AG04449 (cell line): Measurements from ENCODE around the gene MIF.
"Not testable (repeated sequence)": the region's sequence is repeated elsewhere in the genome, so short reads cannot be mapped to it uniquely, and the experiment has no call there.

Experiments used
- CTCF ChIA-PET: fragments of 350-600 bp; formaldehyde crosslinking; extraction: SDS; loops from one replicate; lab custom pipeline; 2021; ENCODE audit warnings: antibody characterized with exemption; lab: Yijun Ruan, JAX
- POLR2A ChIA-PET: fragments of 400-600, 350-600 bp; formaldehyde crosslinking; extraction: SDS; loops from one replicate; lab custom pipeline; 2020; ENCODE audit warnings: antibody characterized with exemption, inconsistent platforms; lab: Yijun Ruan, JAX
- DNase-seq: peaks from one replicate; pipeline ENCODE4 v3.0.0-alpha.2; 2010; ENCODE audit warnings: low read depth, low spot score
- H3K4me3 ChIP-seq: 2 replicates; pipeline ENCODE4 v1.5.1; 2011; ENCODE audit warnings: low read depth, mild to moderate bottlenecking, control low read depth, low read length
- TF ChIP-seq, protein P1 (sequence below): IDR thresholded peaks from one replicate; pipeline ENCODE4 v1.5.1; 2011; ENCODE audit warnings: mild to moderate bottlenecking, moderate library complexity, low read length, control low read depth, inconsistent platforms; ENCODE audit not compliant: insufficient read depth; ENCODE audit errors: missing control alignments

The MIF gene

DNA sequence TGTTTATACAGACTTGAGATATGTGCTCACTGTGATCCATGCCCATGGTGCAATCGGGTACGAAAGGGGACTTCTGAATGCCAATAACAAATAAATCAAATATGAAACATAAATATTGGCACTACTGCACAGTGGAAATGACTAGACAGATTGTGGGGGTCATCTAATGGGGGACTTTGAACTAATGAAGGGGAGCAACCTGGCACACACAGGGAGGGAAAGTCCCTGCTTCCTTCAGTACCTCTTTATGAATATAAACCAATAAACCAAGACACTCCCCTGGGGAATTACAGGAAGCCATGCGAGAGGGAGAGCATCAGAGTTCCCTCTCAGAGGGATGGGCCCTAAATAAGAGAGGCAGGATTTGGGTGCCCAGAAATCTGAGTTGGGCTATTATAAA lies 21.1 kb downstream of the MIF start:
- DNase-seq = no peak
- no peak overlapping the region for H3K4me3 ChIP-seq
- CTCF ChIA-PET = no interaction called here
- POLR2A ChIA-PET = no interaction called here
- TF ChIP-seq, protein P1, sequence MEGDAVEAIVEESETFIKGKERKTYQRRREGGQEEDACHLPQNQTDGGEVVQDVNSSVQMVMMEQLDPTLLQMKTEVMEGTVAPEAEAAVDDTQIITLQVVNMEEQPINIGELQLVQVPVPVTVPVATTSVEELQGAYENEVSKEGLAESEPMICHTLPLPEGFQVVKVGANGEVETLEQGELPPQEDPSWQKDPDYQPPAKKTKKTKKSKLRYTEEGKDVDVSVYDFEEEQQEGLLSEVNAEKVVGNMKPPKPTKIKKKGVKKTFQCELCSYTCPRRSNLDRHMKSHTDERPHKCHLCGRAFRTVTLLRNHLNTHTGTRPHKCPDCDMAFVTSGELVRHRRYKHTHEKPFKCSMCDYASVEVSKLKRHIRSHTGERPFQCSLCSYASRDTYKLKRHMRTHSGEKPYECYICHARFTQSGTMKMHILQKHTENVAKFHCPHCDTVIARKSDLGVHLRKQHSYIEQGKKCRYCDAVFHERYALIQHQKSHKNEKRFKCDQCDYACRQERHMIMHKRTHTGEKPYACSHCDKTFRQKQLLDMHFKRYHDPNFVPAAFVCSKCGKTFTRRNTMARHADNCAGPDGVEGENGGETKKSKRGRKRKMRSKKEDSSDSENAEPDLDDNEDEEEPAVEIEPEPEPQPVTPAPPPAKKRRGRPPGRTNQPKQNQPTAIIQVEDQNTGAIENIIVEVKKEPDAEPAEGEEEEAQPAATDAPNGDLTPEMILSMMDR = no peak

DNA sequence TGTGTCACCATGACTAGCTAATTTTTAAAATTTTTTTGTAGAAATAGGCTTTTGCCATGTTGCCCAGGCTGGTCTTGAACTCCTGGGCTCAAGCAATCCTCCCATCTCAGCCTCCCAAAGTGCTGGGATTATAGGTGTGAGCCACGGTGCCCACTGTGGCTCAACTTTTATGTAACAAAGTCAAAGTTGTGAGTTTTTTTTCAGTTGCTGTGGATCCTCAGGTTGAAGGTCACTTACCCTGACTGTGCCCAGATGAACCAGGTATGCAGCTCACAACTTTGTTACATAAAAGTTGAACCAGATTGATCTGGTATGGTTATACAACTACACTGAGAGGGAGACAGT lies 26.1 kb downstream of the MIF start:
- H3K4me3 ChIP-seq, POLR2A ChIA-PET, DNase-seq: not testable (repeated sequence)
- CTCF ChIA-PET = interaction anchor here (1.3 to 1.6 kb wide), 3 partner anchors 9 to 28 kb away, joined by 3 to 8 read pairs (median 6); partner anchors contain the start of gene MIF

DNA sequence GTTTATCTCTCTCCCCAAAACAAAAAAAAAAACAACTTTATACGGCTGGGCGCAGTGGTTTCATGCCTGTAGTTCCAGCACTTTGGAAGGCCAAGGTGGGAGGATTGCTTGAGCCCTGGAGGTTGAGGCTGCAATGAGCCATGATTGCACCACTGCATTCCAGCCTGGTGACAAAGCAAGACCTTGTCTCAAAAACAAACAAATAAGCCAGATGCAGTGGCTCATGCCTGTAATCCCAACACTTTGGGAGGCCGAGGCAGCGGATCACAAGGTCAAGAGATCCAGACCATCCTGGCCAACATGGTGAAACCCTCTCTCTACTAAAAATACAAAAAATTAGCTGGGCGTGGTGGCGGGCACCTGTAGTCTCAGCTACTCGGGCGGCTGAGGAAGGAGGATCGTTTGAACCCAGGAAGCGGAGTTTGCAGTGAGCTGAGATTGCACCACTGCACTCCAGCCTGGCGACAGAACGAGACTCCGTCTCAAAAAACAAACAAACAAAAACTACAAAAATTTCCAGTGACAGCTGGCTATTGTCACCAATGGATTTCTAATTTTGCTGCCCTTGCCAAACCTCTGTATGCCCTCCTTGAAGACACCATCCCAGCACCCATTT lies 27.5 kb downstream of the MIF start:
- DNase-seq, POLR2A ChIA-PET: not testable (repeated sequence)
- CTCF ChIA-PET = interaction anchor here (1.0 kb wide), 1 partner anchor 8 kb away, joined by 4 read pairs; no protein-coding TSS in a partner anchor

DNA sequence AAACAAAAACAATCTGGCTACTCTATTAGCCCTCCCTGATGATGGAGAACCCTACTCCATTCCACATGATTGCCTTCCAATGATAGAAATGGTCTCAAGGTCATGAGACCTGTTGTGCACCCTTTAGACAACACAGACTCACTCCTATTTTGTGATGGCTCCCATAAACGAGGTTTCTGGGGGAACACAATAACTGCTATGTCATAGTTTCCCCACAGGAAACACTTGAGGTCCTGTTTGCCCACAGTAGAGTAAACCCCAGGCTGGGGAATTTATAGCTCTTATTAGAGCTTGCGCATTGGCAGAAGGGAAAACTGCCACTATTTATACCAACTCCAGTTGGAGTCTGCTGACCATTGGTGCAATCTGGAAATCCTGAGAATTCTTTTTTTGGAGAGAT lies 28.7 kb downstream of the MIF start:
- ChIA-PET POLR2A (no interaction called here), CTCF (no interaction called here)
- no peak for DNase-seq
- no peak overlapping the region for H3K4me3 ChIP-seq
- TF ChIP-seq, protein P1 = no peak

More for the DNA sequence above, 27.5 kb downstream of the MIF start:
- not testable (repeated sequence) for H3K4me3 ChIP-seq

DNA sequence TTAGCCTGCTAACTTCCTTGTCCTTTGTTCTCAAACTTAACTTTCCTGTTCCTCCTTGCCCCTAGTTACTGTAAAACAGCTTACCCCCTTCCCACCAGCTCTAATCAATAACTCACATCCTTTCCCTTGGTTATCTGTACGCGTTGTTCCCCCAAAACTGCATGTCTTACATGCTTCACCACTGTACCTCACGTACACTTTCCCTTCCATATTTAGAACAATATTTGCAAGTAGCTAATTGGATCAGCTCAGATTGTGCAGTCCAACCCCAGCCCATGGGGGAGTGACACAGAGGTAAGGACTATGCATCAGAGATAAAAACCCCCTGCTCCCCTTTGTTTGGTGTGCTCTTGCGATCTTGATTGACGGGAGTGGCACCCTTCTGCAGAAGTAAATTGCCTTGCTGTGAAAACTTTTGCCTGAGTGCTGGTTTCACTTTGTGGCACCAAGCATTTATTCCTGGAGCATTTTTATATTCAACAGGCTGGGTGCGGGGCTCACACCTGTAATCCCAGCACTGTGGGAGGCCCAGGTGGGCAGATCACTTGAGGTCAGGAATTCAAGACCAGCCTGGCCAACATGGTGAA lies 30.9 kb downstream of the MIF start:
- ChIA-PET POLR2A (no interaction called here), CTCF (no interaction called here)
- DNase-seq = no peak
- H3K4me3 ChIP-seq = no peak overlapping the region
- TF ChIP-seq, protein P1 = no peak

DNA sequence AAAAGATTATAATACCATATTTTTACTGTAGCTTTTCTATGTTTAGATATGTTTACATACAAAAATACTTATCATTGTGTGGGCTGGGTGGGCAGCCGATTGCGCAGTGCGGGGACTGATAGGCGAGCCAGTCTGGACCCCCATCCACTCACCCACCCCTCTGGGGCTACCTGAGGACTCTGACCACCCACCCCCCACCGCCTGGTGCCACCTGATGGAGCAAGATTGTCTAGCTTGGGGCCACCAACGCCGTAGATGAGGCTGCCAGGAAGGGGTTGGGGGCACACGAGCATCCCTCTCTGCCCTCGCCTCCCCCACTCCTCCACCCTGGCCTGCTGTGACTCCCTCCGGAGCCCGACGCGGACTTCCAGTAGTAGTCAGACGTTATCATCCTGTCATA lies 32.4 kb downstream of the MIF start:
- ChIA-PET CTCF (no interaction called here), POLR2A (no interaction called here)
- H3K4me3 ChIP-seq = no peak overlapping the region
- DNase-seq = no peak
- TF ChIP-seq, protein P1 = no peak

DNA sequence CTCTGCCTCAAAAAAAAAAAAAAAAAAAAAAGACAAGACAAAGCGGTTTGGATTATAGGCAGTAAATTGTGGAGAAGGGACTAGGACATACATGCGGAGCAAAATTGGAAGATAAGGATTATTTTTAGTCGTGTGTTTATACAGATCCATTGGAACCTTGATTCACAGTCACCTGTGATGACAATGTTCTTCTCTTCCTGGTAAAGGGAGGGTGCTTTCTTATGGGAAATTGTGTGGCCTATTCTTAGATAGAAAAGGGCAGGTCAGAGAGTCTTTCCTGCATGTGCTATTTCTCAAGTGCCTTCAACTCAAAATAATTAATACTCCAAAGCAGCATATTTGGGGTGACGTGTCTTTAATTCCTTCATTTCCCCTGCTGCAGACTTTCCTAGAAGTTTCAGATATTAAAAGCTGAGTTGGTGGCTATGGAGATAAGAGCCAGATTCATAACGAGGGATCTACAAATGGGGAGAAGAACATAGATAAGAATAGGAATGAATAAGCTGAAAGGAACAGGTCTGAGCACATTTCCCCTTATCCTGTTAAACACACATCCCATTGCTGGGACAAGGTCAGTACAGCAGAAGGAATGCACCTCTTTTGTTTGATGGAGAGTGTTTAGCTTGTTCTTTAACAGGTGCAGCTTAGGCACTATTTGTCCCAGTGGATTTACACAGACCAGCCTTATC lies 44.3 kb downstream of the MIF start:
- no peak for DNase-seq
- TF ChIP-seq, protein P1 = no peak
- H3K4me3 ChIP-seq = no peak overlapping the region
- POLR2A ChIA-PET = no interaction called here
- CTCF ChIA-PET = interaction anchor here (1.1 to 1.3 kb wide), 2 partner anchors 8 to 19 kb away, joined by 3 to 6 read pairs; no protein-coding TSS in a partner anchor
